B cell (primary cell): ENCODE results near the gene ZBTB11. TPM values are rescaled to one million over a fixed set of nuclear protein-coding genes. Genes with fewer than 3 reads are reported as not detected.

ENCODE experiments used
- ATAC-seq: fragments of 200-7000 bp; cut with Tn5 transposase; one replicate; pipeline ENCODE4 v1.10.0; 2021; ENCODE audit warnings: low read depth, mild to moderate bottlenecking, moderate number of reproducible peaks, moderate library complexity
- CTCF ChIA-PET: fragments of 350-600 bp; sonication (Branson Sonifier 250); formaldehyde crosslinking; loops from one replicate; lab custom pipeline; 2021; ENCODE audit warnings: antibody characterized with exemption, inconsistent platforms; lab: Charles Lee
- POLR2A ChIA-PET: fragments of 350-600 bp; sonication (Branson Sonifier 250); formaldehyde crosslinking; loops from one replicate; lab custom pipeline; 2021; ENCODE audit warnings: antibody characterized with exemption; lab: Charles Lee
- DNase-seq: peaks from one replicate; pipeline ENCODE4 v3.0.0; 2013
- H2AFZ ChIP-seq: 2 replicates; pipeline ENCODE4 v1.6.1; 2012; ENCODE audit warnings: mild to moderate bottlenecking, low read depth, low read length; ENCODE audit not compliant: insufficient read depth, poor library complexity, severe bottlenecking
- H3K27ac ChIP-seq, 2 donors: 1 replicate in 1 of 2; 2 replicates in 1 of 2; pipeline ENCODE4 v1.5.1; 2012 to 2013; ENCODE audit warnings: low read length in 2 of 2, mild to moderate bottlenecking in 2 of 2, moderate library complexity in 1 of 2
- H3K27me3 ChIP-seq, 4 experiments: fragments of 200-600 bp in 1 of 4; sonication (generic) in 1 of 4; replicated peaks in 1 of 4; 1 replicate in 2 of 4; 2 replicates in 2 of 4; pipeline versions ENCODE4 v1.6.1 to v1.7.0; 2013 to 2016; ENCODE audit warnings: low read length in 3 of 4, mild to moderate bottlenecking in 2 of 4, mixed read lengths in 1 of 4, moderate library complexity in 1 of 4; ENCODE audit not compliant: insufficient read depth in 4 of 4, control insufficient read depth in 3 of 4; ENCODE audit errors: control extremely low read depth in 1 of 4
- H3K36me3 ChIP-seq, 2 experiments: replicated peaks in 1 of 2; 1 replicate in 1 of 2; 2 replicates in 1 of 2; pipeline versions ENCODE4 v1.6.1 to v1.7.1; 2013; ENCODE audit warnings: low read length in 1 of 2; ENCODE audit not compliant: insufficient read depth in 2 of 2, control insufficient read depth in 1 of 2; ENCODE audit errors: control extremely low read depth in 1 of 2, extremely low read depth in 1 of 2
- H3K4me1 ChIP-seq, 2 donors: fragments of 200-600 bp in 1 of 2; sonication (generic) in 1 of 2; 1 replicate in 1 of 2; 2 replicates in 1 of 2; pipeline versions ENCODE4 v1.5.1 to v1.6.1; 2013 to 2017; ENCODE audit warnings: low read length in 2 of 2; ENCODE audit not compliant: control insufficient read depth in 2 of 2, insufficient read depth in 2 of 2
- H3K4me2 ChIP-seq: replicated peaks from 2 replicates; pipeline ENCODE3; 2012; ENCODE audit warnings: mild to moderate bottlenecking, low read depth, low read length; ENCODE audit not compliant: poor library complexity, severe bottlenecking
- H3K4me3 ChIP-seq, 5 experiments: fragments of 200-600 bp in 1 of 5; sonication (generic) in 1 of 5; 1 replicate in 3 of 5; 2 replicates in 2 of 5; pipeline versions ENCODE4 v1.5.1 to v1.7.0; 2011 to 2016; ENCODE audit warnings: low read length in 4 of 5, mild to moderate bottlenecking in 4 of 5, low read depth in 2 of 5, control low read depth in 1 of 5, moderate library complexity in 1 of 5; ENCODE audit not compliant: insufficient read depth in 1 of 5; ENCODE audit errors: control extremely low read depth in 1 of 5, extremely low read depth in 1 of 5
- H3K79me2 ChIP-seq: fragments of 200-600 bp; sonication (generic); one replicate; pipeline ENCODE4 v1.6.0; 2016; ENCODE audit warnings: low read length; ENCODE audit not compliant: control insufficient read depth, insufficient read depth
- H3K9ac ChIP-seq: fragments of 200-600 bp; sonication (generic); 2 replicates; pipeline ENCODE4 v1.6.1; 2017; ENCODE audit warnings: mild to moderate bottlenecking, low read length, moderate library complexity
- H3K9me3 ChIP-seq, 3 donors: one replicate each; pipeline versions ENCODE4 v1.6.1 to v1.7.1; 2013; ENCODE audit warnings: low read length in 2 of 3; ENCODE audit not compliant: control insufficient read depth in 2 of 3, insufficient read depth in 1 of 3; ENCODE audit errors: control extremely low read depth in 1 of 3
- H4K20me1 ChIP-seq: 2 replicates; pipeline ENCODE4 v1.6.0; 2012; ENCODE audit warnings: mild to moderate bottlenecking, low read length; ENCODE audit not compliant: insufficient read depth, control insufficient read depth, poor library complexity, severe bottlenecking
- H3K27ac Mint-ChIP-seq: one replicate; pipeline ENCODE4 v1.8.0; 2021; ENCODE audit warnings: mixed read lengths
- H3K27me3 Mint-ChIP-seq: one replicate; pipeline ENCODE4 v1.8.0; 2021; ENCODE audit warnings: mixed read lengths
- H3K4me1 Mint-ChIP-seq: one replicate; pipeline ENCODE4 v1.8.0; 2021; ENCODE audit warnings: mixed read lengths
- H3K4me3 Mint-ChIP-seq: one replicate; pipeline ENCODE4 v1.8.0; 2021; ENCODE audit warnings: mixed read lengths
- H3K9me3 Mint-ChIP-seq: one replicate; pipeline ENCODE4 v1.8.0; 2022; ENCODE audit warnings: mixed read lengths; ENCODE audit not compliant: insufficient read depth
- CTCF ChIP-seq: fragments of 200-600 bp; IDR thresholded peaks from one replicate; pipeline ENCODE4 v1.8.0; 2022; ENCODE audit warnings: antibody characterized with exemption, mild to moderate bottlenecking
- EZH2 ChIP-seq: IDR thresholded peaks from 2 replicates; pipeline ENCODE4 v1.6.1; 2012; ENCODE audit warnings: borderline replicate concordance, low read depth, mild to moderate bottlenecking, moderate library complexity, low read length; ENCODE audit not compliant: insufficient read depth, poor library complexity, severe bottlenecking
- WGBS: methylation state at CpG from one replicate; pipeline ENCODE4 v1.1.5; 2013; ENCODE audit warnings: missing lambda C conversion rate; ENCODE audit not compliant: insufficient coverage; 5-methylcytosine and 5-hydroxymethylcytosine counted together
- intact Hi-C: fragments of 100-400 bp; cut with micrococcal nuclease; formaldehyde crosslinking; loops from one replicate; pipeline ENCODE4 v1.10.0; 2022
- polyA plus RNA-seq: library from polyadenylated mRNA; depleted of rRNA; stranded (reverse); fragments of >200 nt; gene quantifications from 2 replicates; pipeline ENCODE4 v1.2.3, GENCODE V29; 2012
- total RNA-seq, 2 donors: library from RNA; stranded (reverse); fragments of 120-200 nt in 1 of 2; gene quantifications; 1 replicate in 1 of 2; 2 replicates in 1 of 2; pipeline versions ENCODE4 v1.2.3 to v1.2.4, GENCODE V29; 2013 to 2022

ZBTB11 gene
- total and polyA plus RNA-seq, 2 donors (not counting 1 experiment from before 2014, with no cell fraction given): 16.3 to 42.6 TPM

DNA sequence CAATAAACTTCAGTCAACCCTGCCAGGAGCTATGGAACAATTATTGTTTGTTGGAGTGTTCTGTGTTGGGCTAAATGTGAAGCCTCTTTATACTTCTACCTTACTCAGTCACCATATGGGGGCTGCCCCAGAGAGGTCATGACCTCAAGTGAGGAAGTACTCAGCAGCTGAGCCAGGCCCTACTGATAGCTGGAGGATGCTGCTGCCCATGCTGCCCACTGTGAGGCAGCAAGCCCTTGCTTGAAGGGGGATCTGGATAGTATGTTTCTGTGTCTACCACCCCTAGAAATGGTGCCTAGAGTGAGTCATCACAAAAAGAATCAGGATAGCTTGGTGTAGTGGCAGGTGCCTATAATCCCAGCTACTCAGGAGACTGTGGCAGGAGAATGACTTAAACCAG, 14.0 kb upstream of the ZBTB11 start:
- Histone ChIP-seq H3K4me3 (no peak overlapping the region), H3K9ac (no peak overlapping the region), H4K20me1 (no peaks in the 10 kb centered on the region), H3K36me3 (no peaks in the 10 kb centered on the region), H3K27me3 (no peaks in the 10 kb centered on the region), H2AFZ (no peak overlapping the region), H3K27ac (no peak overlapping the region), H3K79me2 (peaks cover 6% of the 10 kb centered on the region), H3K9me3 (no peaks in the 10 kb centered on the region), H3K4me1 (peaks cover 4 to 7% of the 10 kb centered on the region in 2 donors), H3K4me2 (no peak overlapping the region)
- Mint-ChIP-seq H3K4me1 (peaks cover 18% of the 10 kb centered on the region), H3K9me3 (no peaks in the 10 kb centered on the region), H3K27ac (peak overlapping the region; percentile 28), H3K4me3 (no peak overlapping the region), H3K27me3 (no peaks in the 10 kb centered on the region)
- ChIA-PET CTCF (interaction anchor here (0.9 to 1.0 kb wide), 4 partner anchors 11 to 534 kb away, joined by 3 to 4 read pairs (median 4); no protein-coding TSS in a partner anchor), POLR2A (no interaction called here)
- ATAC-seq (no peak), DNase-seq (no peak)
- TF ChIP-seq EZH2: no peak
- no peak for TF ChIP-seq CTCF
- intact Hi-C loops: no loop called here

DNA sequence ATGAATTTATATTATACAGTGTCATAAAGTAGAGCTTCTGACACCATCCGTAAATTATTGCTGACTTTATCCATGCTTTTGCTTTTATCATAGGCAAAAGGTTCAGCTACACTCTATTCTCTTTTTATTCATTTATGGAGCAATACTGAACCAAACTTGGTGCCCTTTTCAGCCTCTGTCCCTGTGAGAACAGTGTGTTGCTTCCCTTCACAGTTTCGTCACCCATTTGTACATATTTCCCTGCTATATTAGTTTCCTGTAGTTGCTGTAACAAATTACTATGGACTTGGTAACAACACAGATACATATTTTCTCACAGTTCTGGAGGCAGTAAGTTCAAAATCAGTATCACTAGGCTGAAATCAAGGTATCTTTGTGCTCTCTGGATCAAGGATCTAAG, 12.4 kb upstream of the ZBTB11 start:
- intact Hi-C loops: no loop called here
- no peak overlapping the region for H3K27ac ChIP-seq

More for the DNA sequence above, 12.4 kb upstream of the ZBTB11 start:
- peaks cover 17 to 23% of the 10 kb centered on the region in 2 donors for H3K4me1 ChIP-seq
- Mint-ChIP-seq H3K4me3 (no peak overlapping the region), H3K27me3 (no peaks in the 10 kb centered on the region), H3K4me1 (peaks cover 30% of the 10 kb centered on the region), H3K27ac (no peak overlapping the region), H3K9me3 (no peaks in the 10 kb centered on the region)
- no peaks in the 10 kb centered on the region for H3K9me3 ChIP-seq
- H3K4me2 ChIP-seq: no peak overlapping the region
- peaks cover 22% of the 10 kb centered on the region for H3K79me2 ChIP-seq
- peaks cover 2 to 13% of the 10 kb centered on the region in 2 experiments for H3K36me3 ChIP-seq
- TF ChIP-seq EZH2 (no peak), CTCF (no peak)
- DNase-seq (no peak), ATAC-seq (no peak)
- H3K4me3 ChIP-seq: no peak overlapping the region
- ChIA-PET CTCF (no interaction called here), POLR2A (no interaction called here)
- H4K20me1 ChIP-seq: peaks cover 2% of the 10 kb centered on the region
- no peak overlapping the region for H3K9ac ChIP-seq
- WGBS: no CpG with 5 or more reads among the region's 2 CpGs
- no peaks in the 10 kb centered on the region for H3K27me3 ChIP-seq
- no peak overlapping the region for H2AFZ ChIP-seq
